Measurements from ENCODE around the gene MYBBP1A.

MYBBP1A gene

GRCh38 chr17:4534515-4534914 lies 20.7 kb downstream of the MYBBP1A start:
- DNase-seq: no peak

- no peak for DNase-seq
These were observed 21.4 kb downstream of the MYBBP1A start for GRCh38 chr17:4533523-4534504.

GRCh38 chr17:4532860-4533522 lies 22.2 kb downstream of the MYBBP1A start:
- DNase-seq: no peak

- DNase-seq: no peak
These were observed 23.0 kb downstream of the MYBBP1A start for GRCh38 chr17:4531988-4532736.

GRCh38 chr17:4530799-4531730 lies 24.1 kb downstream of the MYBBP1A start:
- DNase-seq: no peak

- no peak for DNase-seq
These were observed 25.5 kb downstream of the MYBBP1A start for GRCh38 chr17:4529533-4530152.

- no peak for DNase-seq
These were observed 27.5 kb downstream of the MYBBP1A start for GRCh38 chr17:4527566-4528125.

- DNase-seq: no peak
These were observed 28.1 kb downstream of the MYBBP1A start for GRCh38 chr17:4527134-4527533.

- DNase-seq: no peak
These were observed 29.3 kb downstream of the MYBBP1A start for GRCh38 chr17:4525691-4526397.

GRCh38 chr17:4523946-4524345 lies 31.2 kb downstream of the MYBBP1A start:
- no peak for DNase-seq

GRCh38 chr17:4522661-4523060 lies 32.5 kb downstream of the MYBBP1A start:
- DNase-seq: no peak

GRCh38 chr17:4520894-4521600 lies 34.1 kb downstream of the MYBBP1A start:
- no peak for DNase-seq

- no peak for DNase-seq
These were observed 34.9 kb downstream of the MYBBP1A start for GRCh38 chr17:4520060-4520893.

- no peak for DNase-seq
These were observed 35.8 kb downstream of the MYBBP1A start for GRCh38 chr17:4519361-4519788.

- DNase-seq: no peak
These were observed 36.3 kb downstream of the MYBBP1A start for GRCh38 chr17:4518901-4519300.

GRCh38 chr17:4516735-4517134 lies 38.4 kb downstream of the MYBBP1A start:
- DNase-seq: no peak

GRCh38 chr17:4515501-4515900 lies 39.7 kb downstream of the MYBBP1A start:
- no peak for DNase-seq

- DNase-seq: no peak
These were observed 40.4 kb downstream of the MYBBP1A start for GRCh38 chr17:4514779-4515178.

- DNase-seq: no peak
These were observed 41.0 kb downstream of the MYBBP1A start for GRCh38 chr17:4514206-4514605.
